Panc1 (cell line): Measurements from ENCODE around the gene CHST5. TPM values are rescaled to one million over a fixed set of nuclear protein-coding genes. Genes with fewer than 3 reads are reported as not detected.

Experiments used
- ATAC-seq: fragments of 200-7000 bp; cut with Tn5 transposase; 2 replicates; pipeline ENCODE4 v1.9.1; 2020; ENCODE audit warnings: mild to moderate bottlenecking, moderate library complexity
- BruUV-seq: library from RNA; stranded (reverse); fragments of 400-500 nt; replicated peaks from 2 replicates; lab custom pipeline; 2021; lab: Mats Ljungman, UMichigan
- CTCF ChIA-PET: fragments of 300-600 bp; sonication (Branson Sonifier 250); formaldehyde crosslinking; loops from one replicate; lab custom pipeline; 2022; ENCODE audit warnings: antibody characterized with exemption; lab: Charles Lee
- POLR2A ChIA-PET: fragments of 300-600 bp; sonication (Branson Sonifier 250); formaldehyde crosslinking; loops from one replicate; lab custom pipeline; 2022; ENCODE audit warnings: antibody characterized with exemption; lab: Charles Lee
- DNase-seq: peaks from one replicate; pipeline ENCODE4 v3.0.0-alpha.2; 2010; ENCODE audit warnings: low read depth, low spot score
- H3K27ac ChIP-seq: 2 replicates; pipeline ENCODE4 v1.5.1; 2011; ENCODE audit warnings: mild to moderate bottlenecking, low read length, inconsistent platforms
- H3K27me3 ChIP-seq: fragments of 200-500 bp; sonication (Bioruptor generic); 2 replicates; pipeline ENCODE4 v1.6.0; 2014; ENCODE audit warnings: low read length, inconsistent platforms; ENCODE audit not compliant: control insufficient read depth, insufficient read depth
- H3K36me3 ChIP-seq: fragments of 200-500 bp; sonication (Bioruptor generic); 2 replicates; pipeline ENCODE4 v1.5.1; 2014; ENCODE audit warnings: inconsistent platforms, mild to moderate bottlenecking, low read length, moderate library complexity; ENCODE audit not compliant: control insufficient read depth, insufficient read depth
- H3K4me1 ChIP-seq: 2 replicates; pipeline ENCODE4 v1.5.1; 2011; ENCODE audit warnings: inconsistent platforms, mild to moderate bottlenecking, low read length, moderate library complexity; ENCODE audit not compliant: control insufficient read depth, insufficient read depth
- H3K4me3 ChIP-seq, 2 experiments: 2 replicates each; pipeline ENCODE4 v1.5.1; 2011 to 2012; ENCODE audit warnings: low read depth in 2 of 2, low read length in 2 of 2, mild to moderate bottlenecking in 2 of 2, inconsistent platforms in 1 of 2, moderate library complexity in 1 of 2
- H3K9me3 ChIP-seq: fragments of 200-500 bp; sonication (Bioruptor generic); 2 replicates; pipeline ENCODE4 v1.5.1; 2014; ENCODE audit warnings: low read depth, mild to moderate bottlenecking, inconsistent platforms, low read length, moderate library complexity; ENCODE audit not compliant: control insufficient read depth, insufficient read depth
- CTCF ChIP-seq: fragments of 450-650 bp; IDR thresholded peaks from 2 replicates; pipeline ENCODE4 v1.5.1; 2017; ENCODE audit warnings: mild to moderate bottlenecking
- POLR2AphosphoS5 ChIP-seq: IDR thresholded peaks from 2 replicates; pipeline ENCODE4 v1.6.1; 2012; ENCODE audit warnings: mild to moderate bottlenecking, low read depth, low read length, moderate library complexity
- REST ChIP-seq, 2 experiments: IDR thresholded peaks; 2 replicates each; pipeline ENCODE4 v1.6.1; 2011 to 2012; ENCODE audit warnings: low read depth in 2 of 2, control low read depth in 1 of 2, low read length in 1 of 2, mild to moderate bottlenecking in 1 of 2, moderate library complexity in 1 of 2; ENCODE audit not compliant: insufficient read depth in 1 of 2
- SIN3A ChIP-seq: IDR thresholded peaks from 2 replicates; pipeline ENCODE4 v1.6.1; 2012; ENCODE audit warnings: low read depth, mild to moderate bottlenecking, low read length, moderate library complexity, borderline replicate concordance; ENCODE audit not compliant: insufficient read depth
- TCF7L2 ChIP-seq: IDR thresholded peaks from 2 replicates; pipeline ENCODE4 v1.6.1; 2011; ENCODE audit warnings: mild to moderate bottlenecking, low read depth, low read length, inconsistent platforms
- in situ Hi-C: cut with HindIII; loops from 2 replicates; pipeline ENCODE4 v1.10.0; 2016; ENCODE audit warnings: low sequenced_read_pairs, low pct_unique_long_range_greater_than_20kb
- intact Hi-C: fragments of 100-400 bp; cut with micrococcal nuclease; formaldehyde crosslinking; loops from one replicate; pipeline ENCODE4 v1.10.0; 2022; ENCODE audit not compliant: unreplicated experiment
- total RNA-seq: library from RNA; stranded (reverse); gene quantifications from one replicate; pipeline ENCODE4 v1.2.1, GENCODE V29; 2021; ENCODE audit not compliant: unreplicated experiment

CHST5 gene
- total RNA-seq, 1 experiment from 2014 or later: 0.15 TPM

GRCh38 chr16:75575958-75576357 is 40.0 kb upstream of the CHST5 start:
- TF ChIP-seq TCF7L2 (no peak), POLR2AphosphoS5 (no peak), CTCF (no peak), SIN3A (no peak), REST (IDR thresholded peaks at IDR 0.05; ENCODE audit: insufficient read depth in 1 of 2, low read depth in 2 of 2, low read length in 1 of 2) (no peak)
- intact Hi-C loops (no loop called here), in situ Hi-C loops (no loop called here)
- ChIA-PET POLR2A (no interaction called here), CTCF (no interaction called here)
- Histone ChIP-seq H3K36me3 (peaks cover 4% of the 10 kb centered on the region; the same call in 1 of the 2 replicates), H3K27me3 (no peaks in the 10 kb centered on the region), H3K27ac (no peak overlapping the region), H3K4me3 (no peak overlapping the region), H3K9me3 (no peaks in the 10 kb centered on the region), H3K4me1 (no peaks in the 10 kb centered on the region)
- BruUV-seq: no TSS peak
- no peak for DNase-seq
- ATAC-seq: no peak

- peaks cover 4% of the 10 kb centered on the region; the same call in 1 of the 2 replicates for H3K36me3 ChIP-seq
- H3K27ac ChIP-seq: no peak overlapping the region
- ChIA-PET POLR2A (interaction anchor here (0.6 kb wide), 1 partner anchor 972 kb away, joined by 4 read pairs; no protein-coding TSS in a partner anchor), CTCF (no interaction called here)
- in situ Hi-C loops: no loop called here
- ATAC-seq (no peak), DNase-seq (no peak)
- no peaks in the 10 kb centered on the region for H3K4me1 ChIP-seq
- H3K27me3 ChIP-seq: no peaks in the 10 kb centered on the region
- intact Hi-C loops: no loop called here
- H3K9me3 ChIP-seq: no peaks in the 10 kb centered on the region
- H3K4me3 ChIP-seq: no peak overlapping the region
- TF ChIP-seq CTCF: no peak
- TF ChIP-seq TCF7L2: no peak
- no peak for TF ChIP-seq POLR2AphosphoS5
- no peak for TF ChIP-seq REST (IDR thresholded peaks at IDR 0.05; ENCODE audit: insufficient read depth in 1 of 2, low read depth in 2 of 2, low read length in 1 of 2)
- TF ChIP-seq SIN3A: no peak
- no TSS peak for BruUV-seq
Measured at GRCh38 chr16:75573955-75574354, 38.0 kb upstream of the CHST5 start.
